Adrenal gland (tissue), 5 donors: ENCODE data around the gene SLC22A7.

Experiments
- CTCF ChIP-seq, 6 experiments: fragments of 450-650 bp in 4 of 6; fragments of 200-600 bp in 2 of 6; sonication (generic) in 1 of 6; IDR thresholded peaks; 1 replicate in 5 of 6; 2 replicates in 1 of 6; pipeline versions ENCODE4 v1.5.1 to v1.8.0; 2016 to 2021; ENCODE audit warnings: antibody characterized with exemption in 6 of 6, mild to moderate bottlenecking in 2 of 6, moderate library complexity in 1 of 6
- POLR2A ChIP-seq, 2 donors: fragments of 450-650 bp; IDR thresholded peaks; one replicate each; pipeline ENCODE4 v1.6.1; 2017; ENCODE audit warnings: antibody characterized with exemption in 2 of 2, mild to moderate bottlenecking in 2 of 2, moderate library complexity in 1 of 2
- donor health status: DM: no; HTN: no; CAD: no.

- TF ChIP-seq CTCF (IDR thresholded peaks at IDR 0.05) (no peak), POLR2A (IDR thresholded peaks at IDR 0.05) (no peak)
These were observed 43.2 kb upstream of the SLC22A7 start for GRCh38 chr6:43254846-43255245.
